Measurements from ENCODE around the gene FLVCR1.
A peak's percentile ranks its signal among the peaks of the same experiment; 100 is the strongest.
"Not testable (repeated sequence)": the region's sequence is repeated elsewhere in the genome, so short reads cannot be mapped to it uniquely, and the experiment has no call there.

FLVCR1 gene

DNA sequence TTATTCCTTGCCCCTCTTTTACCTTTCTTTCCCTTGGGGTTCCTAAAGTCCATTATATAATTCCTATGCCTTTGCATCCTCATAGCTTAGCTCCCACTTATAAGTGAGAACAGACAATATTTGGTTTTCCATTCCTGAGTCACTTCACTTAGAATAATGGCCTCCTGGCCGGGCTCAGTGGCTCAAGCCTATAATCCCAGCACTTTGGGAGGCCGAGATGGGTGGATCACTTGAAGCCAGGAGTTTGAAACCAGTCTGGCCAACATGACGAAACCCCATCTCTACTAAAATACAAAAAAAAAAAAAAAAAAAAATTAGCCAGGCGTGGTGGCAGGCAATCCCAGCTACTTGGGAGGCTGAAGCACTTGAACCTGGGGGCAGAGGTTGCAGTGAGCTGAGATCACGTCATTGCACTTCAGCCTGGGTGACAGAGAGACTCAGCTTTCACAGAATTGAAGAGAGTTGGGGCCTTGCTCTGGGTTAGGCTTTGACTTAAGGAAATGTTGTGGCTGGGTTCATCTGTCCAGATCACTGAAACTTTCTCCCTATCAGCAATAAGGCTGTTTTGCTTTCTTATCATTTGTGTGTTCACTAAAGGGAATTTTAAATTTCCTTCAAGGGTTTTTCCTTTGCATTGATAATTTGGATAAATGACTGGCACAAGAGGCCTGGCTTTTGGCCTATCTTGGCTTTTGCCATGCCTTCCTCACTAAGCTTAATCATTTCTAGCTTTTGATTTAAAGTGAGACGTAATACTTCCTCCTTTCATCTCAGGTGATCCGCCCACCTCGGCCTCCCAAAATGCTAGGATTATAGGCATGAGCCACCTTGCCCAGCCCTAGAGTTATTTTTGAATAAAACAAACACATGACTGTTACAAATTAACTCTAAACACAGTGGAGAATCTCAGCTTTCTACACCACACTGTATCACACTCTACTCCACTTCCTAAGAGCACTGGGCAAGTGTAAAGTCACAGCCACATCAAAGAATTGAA is 24.6 kb upstream of the FLVCR1 start:
- not testable (repeated sequence) for H3K9me3 ChIP-seq (ENCODE audit: control insufficient read depth, low read depth, low read length); H3K9ac ChIP-seq (ENCODE audit: low read length); H3K4me3 ChIP-seq (ENCODE audit: low read length); H3K4me1 ChIP-seq (ENCODE audit: control insufficient read depth, low read depth, low read length); H3K27me3 ChIP-seq (ENCODE audit: control insufficient read depth, insufficient read depth, low read length); H3K36me3 ChIP-seq (ENCODE audit: control insufficient read depth, low read depth, low read length); H3K27ac ChIP-seq (ENCODE audit: low read length)

DNA sequence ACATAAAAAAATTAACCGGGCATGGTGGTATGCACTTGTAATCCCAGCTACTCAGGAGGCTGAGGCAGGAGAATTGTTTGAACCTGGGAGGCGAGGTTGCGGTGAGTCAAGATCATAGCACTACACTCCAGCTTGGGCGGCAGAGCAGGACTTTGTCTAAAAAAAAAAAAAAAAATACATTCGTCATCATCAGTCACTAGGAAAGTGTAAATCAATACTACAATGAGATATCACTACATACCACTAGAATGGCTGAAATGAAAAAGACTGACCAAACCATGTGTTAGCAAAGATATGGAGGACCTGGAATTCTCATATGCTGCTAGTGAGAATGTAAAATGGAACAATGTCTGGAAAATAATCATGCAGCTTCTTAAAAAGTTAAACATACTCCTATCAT is 19.9 kb upstream of the FLVCR1 start:
- no peak overlapping the region for H3K9ac ChIP-seq (ENCODE audit: low read length)
- H3K9me3 ChIP-seq (ENCODE audit: control insufficient read depth, low read depth, low read length): no peaks in the 10 kb centered on the region
- H3K4me1 ChIP-seq (ENCODE audit: control insufficient read depth, low read depth, low read length): no peaks in the 10 kb centered on the region
- H3K27ac ChIP-seq (ENCODE audit: low read length): no peak overlapping the region
- H3K27me3 ChIP-seq (ENCODE audit: control insufficient read depth, insufficient read depth, low read length): no peaks in the 10 kb centered on the region
- H3K4me3 ChIP-seq (ENCODE audit: low read length): no peak overlapping the region
- no peaks in the 10 kb centered on the region for H3K36me3 ChIP-seq (ENCODE audit: control insufficient read depth, low read depth, low read length)

DNA sequence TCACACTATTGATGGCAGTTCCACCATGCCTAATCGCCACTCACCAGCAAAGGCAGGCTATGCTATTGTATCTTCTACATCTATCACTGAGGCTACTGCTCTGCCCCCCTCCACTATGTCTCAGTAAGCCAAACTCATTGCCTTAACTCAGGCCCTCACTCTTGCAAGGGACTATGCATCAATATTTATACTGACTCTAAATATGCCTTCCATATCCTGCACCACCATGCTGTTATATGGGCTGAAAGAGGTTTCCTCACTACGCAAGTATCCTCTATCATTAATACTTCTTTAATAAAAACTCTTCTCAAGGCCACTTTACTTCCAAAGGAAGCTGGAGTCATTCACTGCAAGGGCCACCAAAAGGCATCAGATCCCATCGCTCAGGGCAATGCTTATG is 13.6 kb upstream of the FLVCR1 start:
- H3K36me3 ChIP-seq (ENCODE audit: control insufficient read depth, low read depth, low read length); H3K4me1 ChIP-seq (ENCODE audit: control insufficient read depth, low read depth, low read length); H3K4me3 ChIP-seq (ENCODE audit: low read length); H3K27me3 ChIP-seq (ENCODE audit: control insufficient read depth, insufficient read depth, low read length); H3K9me3 ChIP-seq (ENCODE audit: control insufficient read depth, low read depth, low read length); H3K9ac ChIP-seq (ENCODE audit: low read length); H3K27ac ChIP-seq (ENCODE audit: low read length): not testable (repeated sequence)

DNA sequence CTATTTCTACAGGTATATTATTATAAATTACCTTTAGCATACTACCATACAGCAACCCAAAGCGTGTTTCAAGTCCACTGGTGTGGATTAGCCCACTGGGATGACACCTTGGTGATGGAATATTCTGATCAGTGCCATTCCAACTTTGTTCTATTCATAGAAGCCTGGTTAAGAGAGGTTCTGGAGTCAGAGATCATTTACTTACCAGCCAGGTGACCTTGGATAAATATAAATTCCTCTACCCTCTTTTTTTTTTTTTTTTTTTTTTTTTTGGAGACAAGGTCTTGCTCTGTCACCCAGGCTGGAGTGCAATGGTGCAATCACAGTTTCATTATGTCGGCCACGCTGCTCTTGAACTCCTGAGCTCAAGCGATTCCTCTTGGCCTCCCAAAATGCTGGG is 10.5 kb upstream of the FLVCR1 start, which contains the start of gene SPATA45:
Gene SPATA45 (minus strand): TSS at position 101 of the 400 bp plus-strand sequence. CDS start 11,500 bp downstream, outside the sequence.
- Histone ChIP-seq H3K27ac (ENCODE audit: low read length) (no peak within 1 kb of the TSS), H3K4me3 (ENCODE audit: low read length) (no peak within 1 kb of the TSS), H3K4me1 (ENCODE audit: control insufficient read depth, low read depth, low read length) (peaks cover 2% of the 10 kb centered on the region), H3K9me3 (ENCODE audit: control insufficient read depth, low read depth, low read length) (no peaks in the 10 kb centered on the region), H3K36me3 (ENCODE audit: control insufficient read depth, low read depth, low read length) (no peaks in the 10 kb centered on the region), H3K9ac (ENCODE audit: low read length) (no peak within 1 kb of the TSS), H3K27me3 (ENCODE audit: control insufficient read depth, insufficient read depth, low read length) (no peaks in the 10 kb centered on the region)

DNA sequence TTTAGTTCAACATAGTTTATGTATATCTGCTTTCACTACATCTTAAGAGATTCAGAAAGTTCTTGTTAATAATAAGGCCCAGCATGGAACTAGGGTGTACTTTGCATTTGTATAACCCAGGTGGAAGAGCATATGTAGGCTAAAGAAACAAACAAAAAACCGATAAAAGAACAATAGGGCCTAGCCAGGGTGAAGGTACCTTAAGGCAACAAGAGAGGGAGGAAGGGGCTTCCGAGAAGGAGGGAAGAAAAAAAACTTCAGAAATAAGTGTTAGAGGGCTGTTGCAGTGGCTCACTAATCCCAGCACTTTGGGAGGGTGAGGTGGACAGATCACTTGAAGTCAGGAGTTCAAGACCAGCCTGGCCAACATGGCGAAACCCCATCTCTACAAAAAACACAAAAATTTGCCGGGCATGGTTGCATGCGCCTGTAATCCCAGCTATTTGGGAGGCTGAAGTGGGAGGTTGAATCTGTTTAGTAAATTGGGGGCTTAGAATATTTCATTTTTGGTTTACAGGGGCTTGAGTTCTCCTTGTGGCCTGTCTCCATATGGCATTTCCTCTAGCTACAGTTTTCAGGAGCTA is 5.9 kb upstream of the FLVCR1 start:
- Histone ChIP-seq H3K4me3 (ENCODE audit: low read length) (no peak overlapping the region), H3K4me1 (ENCODE audit: control insufficient read depth, low read depth, low read length) (peaks cover 12% of the 10 kb centered on the region), H3K9me3 (ENCODE audit: control insufficient read depth, low read depth, low read length) (no peaks in the 10 kb centered on the region), H3K36me3 (ENCODE audit: control insufficient read depth, low read depth, low read length) (no peaks in the 10 kb centered on the region), H3K27me3 (ENCODE audit: control insufficient read depth, insufficient read depth, low read length) (peaks cover 3% of the 10 kb centered on the region), H3K27ac (ENCODE audit: low read length) (no peak overlapping the region), H3K9ac (ENCODE audit: low read length) (no peak overlapping the region)

DNA sequence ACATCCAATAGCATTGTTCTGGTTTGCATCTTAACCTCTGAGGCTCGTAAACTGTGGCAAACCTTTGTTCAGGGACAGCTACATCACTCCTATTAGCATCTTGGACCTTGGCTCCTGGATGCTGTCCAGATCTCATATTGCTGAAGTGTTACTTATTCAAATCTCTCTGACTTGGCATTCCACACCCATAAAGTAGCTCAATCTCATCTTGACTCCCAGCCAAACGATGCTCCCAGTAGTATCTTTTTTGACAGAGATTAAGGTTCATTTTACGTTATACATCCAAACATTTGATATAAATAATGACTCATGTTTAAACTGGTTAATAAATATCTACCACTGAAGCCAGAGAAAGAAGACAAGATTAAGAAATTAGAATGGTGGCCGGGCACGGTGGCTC is 4.4 kb upstream of the FLVCR1 start:
- Histone ChIP-seq H3K27ac (ENCODE audit: low read length) (no peak overlapping the region), H3K9ac (ENCODE audit: low read length) (no peak overlapping the region), H3K36me3 (ENCODE audit: control insufficient read depth, low read depth, low read length) (no peaks in the 10 kb centered on the region), H3K27me3 (ENCODE audit: control insufficient read depth, insufficient read depth, low read length) (peaks cover 3% of the 10 kb centered on the region), H3K4me1 (ENCODE audit: control insufficient read depth, low read depth, low read length) (peaks cover 12% of the 10 kb centered on the region), H3K4me3 (ENCODE audit: low read length) (no peak overlapping the region), H3K9me3 (ENCODE audit: control insufficient read depth, low read depth, low read length) (no peaks in the 10 kb centered on the region)

DNA sequence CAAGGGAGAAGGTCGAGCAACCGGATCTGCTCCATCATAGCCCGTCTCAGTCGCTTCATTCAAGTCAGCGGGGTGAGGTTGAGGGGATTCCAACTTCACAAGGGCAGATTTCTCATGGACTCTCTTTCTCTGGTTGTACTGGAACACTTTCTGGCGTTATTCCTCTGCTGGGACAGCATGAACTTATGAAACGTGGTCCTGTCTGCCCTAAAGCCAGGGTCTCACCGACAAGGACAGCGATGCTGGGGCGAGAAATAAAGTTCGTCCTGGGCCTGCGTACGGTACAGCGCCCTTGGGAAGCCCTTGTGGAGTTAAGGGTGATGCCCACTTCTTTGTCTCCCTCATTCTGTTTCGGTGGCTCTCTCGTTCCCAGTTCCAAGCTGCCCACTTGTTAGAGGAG is 1.3 kb upstream of the FLVCR1 start:
- H3K9me3 ChIP-seq (ENCODE audit: control insufficient read depth, low read depth, low read length): no peaks in the 10 kb centered on the region
- H3K36me3 ChIP-seq (ENCODE audit: control insufficient read depth, low read depth, low read length): no peaks in the 10 kb centered on the region
- H3K27ac ChIP-seq (ENCODE audit: low read length): no peak overlapping the region
- peaks cover 12% of the 10 kb centered on the region for H3K4me1 ChIP-seq (ENCODE audit: control insufficient read depth, low read depth, low read length)
- H3K27me3 ChIP-seq (ENCODE audit: control insufficient read depth, insufficient read depth, low read length): peaks cover 3% of the 10 kb centered on the region
- peak overlapping the region; percentile 73 for H3K9ac ChIP-seq (ENCODE audit: low read length)
- H3K4me3 ChIP-seq (ENCODE audit: low read length): peak overlapping the region; percentile 99

DNA sequence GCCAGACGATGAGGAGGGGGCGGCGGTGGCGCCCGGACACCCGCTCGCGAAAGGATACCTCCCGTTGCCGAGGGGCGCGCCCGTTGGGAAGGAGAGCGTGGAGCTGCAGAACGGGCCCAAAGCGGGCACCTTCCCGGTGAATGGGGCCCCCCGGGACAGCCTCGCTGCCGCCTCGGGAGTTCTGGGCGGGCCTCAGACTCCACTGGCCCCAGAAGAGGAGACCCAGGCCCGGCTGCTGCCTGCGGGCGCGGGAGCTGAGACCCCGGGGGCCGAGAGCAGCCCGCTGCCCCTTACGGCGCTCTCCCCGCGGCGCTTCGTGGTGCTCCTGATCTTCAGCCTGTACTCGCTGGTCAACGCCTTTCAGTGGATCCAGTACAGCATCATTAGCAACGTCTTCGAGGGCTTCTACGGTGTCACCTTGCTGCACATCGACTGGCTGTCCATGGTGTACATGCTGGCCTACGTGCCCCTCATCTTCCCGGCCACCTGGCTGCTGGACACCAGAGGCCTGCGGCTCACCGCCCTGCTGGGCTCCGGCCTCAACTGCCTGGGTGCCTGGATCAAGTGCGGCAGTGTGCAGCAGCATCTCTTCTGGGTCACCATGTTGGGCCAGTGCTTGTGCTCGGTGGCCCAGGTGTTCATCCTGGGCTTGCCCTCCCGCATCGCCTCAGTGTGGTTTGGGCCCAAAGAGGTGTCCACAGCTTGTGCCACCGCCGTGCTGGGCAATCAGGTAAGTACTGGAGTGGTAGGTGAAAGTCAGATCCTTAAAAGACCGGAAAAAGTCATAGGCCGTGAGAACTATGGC is 588 bp downstream of the FLVCR1 start:
- Histone ChIP-seq H3K9ac (ENCODE audit: low read length) (peak overlapping the region; percentile 73), H3K4me1 (ENCODE audit: control insufficient read depth, low read depth, low read length) (peaks cover 16% of the 10 kb centered on the region), H3K9me3 (ENCODE audit: control insufficient read depth, low read depth, low read length) (no peaks in the 10 kb centered on the region), H3K4me3 (ENCODE audit: low read length) (peak overlapping the region; percentile 99), H3K27me3 (ENCODE audit: control insufficient read depth, insufficient read depth, low read length) (no peaks in the 10 kb centered on the region), H3K36me3 (ENCODE audit: control insufficient read depth, low read depth, low read length) (peaks cover 14% of the 10 kb centered on the region), H3K27ac (ENCODE audit: low read length) (peak overlapping the region; percentile 27)

DNA sequence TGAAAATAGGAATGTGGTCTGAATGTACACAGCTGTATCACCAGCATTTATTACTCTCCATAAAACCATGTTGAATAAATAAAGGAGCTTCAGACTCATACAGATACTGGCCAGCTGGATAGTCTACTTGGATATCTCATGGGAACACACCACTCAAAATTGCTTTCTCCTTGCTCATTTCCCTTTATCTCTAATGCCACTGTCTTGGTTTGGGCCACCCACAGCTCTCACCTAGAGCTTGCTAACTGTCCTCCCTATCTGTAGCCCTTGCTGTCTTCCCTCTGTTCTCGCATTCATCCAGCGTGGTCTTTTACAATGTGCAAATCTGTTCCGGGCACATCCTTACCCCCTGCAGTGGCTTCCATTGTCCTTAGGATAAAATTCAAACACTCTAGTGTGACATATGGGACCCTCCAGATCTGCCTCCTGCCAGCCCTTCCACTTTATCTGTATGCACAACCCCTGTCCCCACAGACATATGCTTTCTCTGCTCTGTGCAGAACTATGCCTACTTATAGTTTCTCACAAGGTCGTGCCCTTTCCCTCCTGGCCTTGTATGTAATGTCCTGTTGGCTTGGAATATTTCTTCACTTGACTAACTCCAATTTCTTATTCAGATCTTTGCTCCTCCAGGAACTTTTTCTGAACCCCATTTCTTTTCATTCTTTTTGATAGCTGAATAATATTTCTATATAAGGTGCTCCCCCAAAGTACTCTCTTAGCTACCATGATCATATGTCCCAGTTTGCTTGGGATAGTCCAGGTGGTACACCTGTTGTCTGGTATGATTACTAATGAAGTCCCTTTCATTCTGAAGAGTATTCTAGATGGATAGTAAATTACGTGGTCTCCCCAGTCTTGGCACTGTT is 2.9 kb downstream of the FLVCR1 start:
- H3K9ac ChIP-seq (ENCODE audit: low read length): no peak overlapping the region
- peak overlapping the region; percentile 99 for H3K4me3 ChIP-seq (ENCODE audit: low read length)
- no peak overlapping the region for H3K27ac ChIP-seq (ENCODE audit: low read length)
- H3K27me3 ChIP-seq (ENCODE audit: control insufficient read depth, insufficient read depth, low read length): no peaks in the 10 kb centered on the region
- H3K9me3 ChIP-seq (ENCODE audit: control insufficient read depth, low read depth, low read length): no peaks in the 10 kb centered on the region
- peaks cover 32% of the 10 kb centered on the region for H3K36me3 ChIP-seq (ENCODE audit: control insufficient read depth, low read depth, low read length)
- peaks cover 16% of the 10 kb centered on the region for H3K4me1 ChIP-seq (ENCODE audit: control insufficient read depth, low read depth, low read length)

DNA sequence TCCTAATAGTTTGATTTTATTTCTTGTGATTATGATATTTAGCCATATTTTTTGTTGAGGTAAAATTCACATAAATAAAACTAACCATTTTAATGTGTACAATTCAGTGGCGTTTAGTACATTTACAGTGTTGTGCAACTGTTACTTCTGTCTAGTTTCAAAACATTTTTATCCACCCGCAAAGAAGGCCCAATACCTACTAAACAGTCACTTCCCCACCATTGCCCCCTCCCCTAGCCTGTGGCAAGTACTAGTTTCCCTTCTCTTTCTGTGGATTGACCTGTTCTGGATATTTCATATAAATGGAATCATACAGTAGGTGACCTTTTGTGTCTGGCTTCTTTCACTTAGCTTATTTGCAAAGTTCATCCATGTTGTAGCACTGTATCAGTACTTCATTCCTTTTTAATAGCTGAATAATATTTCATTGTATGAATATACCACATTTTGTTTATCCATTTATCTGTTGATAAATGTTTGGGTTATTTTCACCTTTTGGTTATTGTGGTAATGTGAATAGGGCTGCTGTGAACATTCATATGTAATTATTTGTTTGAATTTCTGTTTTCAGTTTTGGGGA is 4.1 kb downstream of the FLVCR1 start:
- H3K9ac ChIP-seq (ENCODE audit: low read length): no peak overlapping the region
- no peaks in the 10 kb centered on the region for H3K27me3 ChIP-seq (ENCODE audit: control insufficient read depth, insufficient read depth, low read length)
- H3K27ac ChIP-seq (ENCODE audit: low read length): no peak overlapping the region
- peaks cover 7% of the 10 kb centered on the region for H3K4me1 ChIP-seq (ENCODE audit: control insufficient read depth, low read depth, low read length)
- H3K36me3 ChIP-seq (ENCODE audit: control insufficient read depth, low read depth, low read length): peaks cover 42% of the 10 kb centered on the region
- no peaks in the 10 kb centered on the region for H3K9me3 ChIP-seq (ENCODE audit: control insufficient read depth, low read depth, low read length)
- peak overlapping the region; percentile 45 for H3K4me3 ChIP-seq (ENCODE audit: low read length)
